ENCODE measurements around the gene ECE1.

The ECE1 gene

GRCh38 chr1:21247892-21248715, 42.2 kb downstream of the ECE1 start:
- TF ChIP-seq NFRKB (IDR thresholded peaks at IDR 0.05): no peak
- TF ChIP-seq ELF4 (IDR thresholded peaks at IDR 0.05): no peak
- TF ChIP-seq FOXA1 (IDR thresholded peaks at IDR 0.05): no peak
- TF ChIP-seq LEF1 (IDR thresholded peaks at IDR 0.05; ENCODE audit: borderline replicate concordance): no peak
- no peak for TF ChIP-seq SUZ12 (IDR thresholded peaks at IDR 0.05)
- no peak for TF ChIP-seq FOXM1 (IDR thresholded peaks at IDR 0.05; ENCODE audit: borderline replicate concordance)
- TF ChIP-seq TARDBP (IDR thresholded peaks at IDR 0.05): no peak
- TF ChIP-seq PKNOX1 (IDR thresholded peaks at IDR 0.05): no peak
- TF ChIP-seq L3MBTL2 (conservative IDR thresholded peaks at IDR 0.05): no peak
- no peak for TF ChIP-seq BHLHE40 (IDR thresholded peaks at IDR 0.05; ENCODE audit: borderline replicate concordance)
- no peak for TF ChIP-seq FOXK2 (IDR thresholded peaks at IDR 0.05)
- TF ChIP-seq SP1 (IDR thresholded peaks at IDR 0.05): no peak
- no peak for TF ChIP-seq HDGF (IDR thresholded peaks at IDR 0.05; ENCODE audit: borderline replicate concordance)
- TF ChIP-seq ZNF384 (IDR thresholded peaks at IDR 0.05): no peak
- POLR2A ChIA-PET: no interaction called here
- DNase-seq (ENCODE audit: extremely low spot score): no peak
- CTCF ChIA-PET: interaction anchor here (1.6 to 3.6 kb wide), 2 partner anchors 22 to 121 kb away, joined by 8 to 14 read pairs; no protein-coding TSS in a partner anchor

GRCh38 chr1:21246905-21247642, 43.2 kb downstream of the ECE1 start:
- CTCF ChIA-PET: interaction anchor here (1.6 to 3.6 kb wide), 2 partner anchors 23 to 122 kb away, joined by 8 to 14 read pairs; no protein-coding TSS in a partner anchor
- DNase-seq (ENCODE audit: extremely low spot score): no peak
- no peak for TF ChIP-seq L3MBTL2 (conservative IDR thresholded peaks at IDR 0.05)
- TF ChIP-seq ZNF384 (IDR thresholded peaks at IDR 0.05): no peak
- no peak for TF ChIP-seq PKNOX1 (IDR thresholded peaks at IDR 0.05)
- TF ChIP-seq FOXA1 (IDR thresholded peaks at IDR 0.05): no peak
- no peak for TF ChIP-seq SUZ12 (IDR thresholded peaks at IDR 0.05)
- no peak for TF ChIP-seq LEF1 (IDR thresholded peaks at IDR 0.05; ENCODE audit: borderline replicate concordance)
- TF ChIP-seq HDGF (IDR thresholded peaks at IDR 0.05; ENCODE audit: borderline replicate concordance): no peak
- TF ChIP-seq TARDBP (IDR thresholded peaks at IDR 0.05): no peak
- TF ChIP-seq ELF4 (IDR thresholded peaks at IDR 0.05): no peak
- TF ChIP-seq ARNT (IDR thresholded peaks at IDR 0.05): no peak
- TF ChIP-seq BHLHE40 (IDR thresholded peaks at IDR 0.05; ENCODE audit: borderline replicate concordance): no peak
- no peak for TF ChIP-seq FOXM1 (IDR thresholded peaks at IDR 0.05; ENCODE audit: borderline replicate concordance)
- no peak for TF ChIP-seq NFRKB (IDR thresholded peaks at IDR 0.05)
- TF ChIP-seq CTBP1 (IDR thresholded peaks at IDR 0.05; ENCODE audit: borderline replicate concordance): no peak
- TF ChIP-seq FOXK2 (IDR thresholded peaks at IDR 0.05): no peak
- no peak for TF ChIP-seq SP1 (IDR thresholded peaks at IDR 0.05)

DNA sequence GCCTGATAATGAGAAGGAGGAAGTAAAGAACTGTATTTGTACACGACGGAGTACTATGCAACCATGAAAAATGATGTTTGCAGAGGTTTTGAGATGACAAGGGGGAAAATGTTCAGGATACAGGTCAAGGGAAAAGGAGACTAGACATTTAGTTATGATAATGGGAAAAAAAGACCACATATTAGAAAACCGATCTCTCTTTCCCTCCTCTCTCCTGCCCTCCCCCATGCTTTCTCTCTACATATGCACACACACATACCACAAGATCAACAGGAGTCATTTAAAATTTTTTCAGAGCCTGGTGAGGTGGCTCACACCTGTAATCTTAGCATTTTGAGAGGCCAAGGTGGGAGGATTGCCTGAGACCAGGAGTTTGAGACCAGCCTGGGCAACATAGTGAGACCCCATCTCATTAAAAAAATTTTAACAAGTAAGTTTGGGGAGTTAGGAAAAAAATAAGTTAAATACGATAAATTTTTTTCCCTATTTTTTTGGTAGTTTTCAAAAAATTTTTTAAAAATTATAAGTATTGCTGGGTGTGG, 44.5 kb downstream of the ECE1 start:
- CTCF ChIA-PET: interaction anchor here (0.8 to 3.6 kb wide), 7 partner anchors 10 to 123 kb away, joined by 3 to 14 read pairs (median 3); no protein-coding TSS in a partner anchor
- POLR2A ChIA-PET: no interaction called here
- no peak for DNase-seq (ENCODE audit: extremely low spot score)
- TF ChIP-seq SP1 (IDR thresholded peaks at IDR 0.05) (no peak), FOXA1 (IDR thresholded peaks at IDR 0.05) (no peak), TARDBP (IDR thresholded peaks at IDR 0.05) (no peak), FOXM1 (IDR thresholded peaks at IDR 0.05; ENCODE audit: borderline replicate concordance) (no peak), ARNT (IDR thresholded peaks at IDR 0.05) (no peak), ZNF384 (IDR thresholded peaks at IDR 0.05) (no peak), NFRKB (IDR thresholded peaks at IDR 0.05) (no peak)

More at GRCh38 chr1:21246905-21247642, 43.2 kb downstream of the ECE1 start:
- POLR2A ChIA-PET: no interaction called here

DNA sequence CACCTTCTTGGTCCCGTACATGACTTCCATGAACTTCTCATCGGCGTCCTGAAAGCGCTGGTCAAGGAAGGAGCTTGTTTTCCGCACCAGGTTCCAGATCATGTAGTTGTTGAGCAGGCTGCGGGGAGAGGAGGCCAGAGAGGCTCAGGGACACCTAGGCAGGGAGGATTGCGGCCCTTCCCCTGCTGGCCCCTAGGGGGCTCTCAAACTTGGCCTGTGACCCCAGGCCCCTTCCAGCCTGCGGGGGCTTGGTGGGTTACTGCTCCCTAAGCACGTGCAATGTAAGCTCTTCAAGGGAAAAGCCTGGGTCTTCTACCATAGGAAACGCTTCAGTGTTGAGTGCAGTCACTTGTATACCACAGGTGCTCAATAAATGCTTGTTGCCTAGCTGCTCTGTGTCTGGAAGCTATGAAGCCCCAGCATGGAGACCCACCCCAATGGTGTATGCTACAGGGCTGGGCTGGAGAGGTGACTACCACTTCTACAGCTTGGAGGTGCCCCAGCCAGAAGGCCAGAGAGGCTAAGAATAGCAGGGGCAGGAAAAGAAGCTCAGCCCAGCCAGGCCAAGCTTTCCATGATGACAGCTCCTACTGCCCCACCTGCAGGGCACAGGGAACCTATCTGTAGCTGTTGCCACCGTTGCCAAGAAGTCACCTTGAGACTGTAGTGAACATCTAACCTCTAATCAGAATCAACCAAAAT, 45.1 kb downstream of the ECE1 start:
- ChIA-PET POLR2A (no interaction called here), CTCF (interaction anchor here (0.8 to 1.5 kb wide), 6 partner anchors 10 to 123 kb away, joined by 3 to 5 read pairs (median 3); no protein-coding TSS in a partner anchor)
- TF ChIP-seq HDGF (IDR thresholded peaks at IDR 0.05; ENCODE audit: borderline replicate concordance) (no peak), SUZ12 (IDR thresholded peaks at IDR 0.05) (no peak), CTBP1 (IDR thresholded peaks at IDR 0.05; ENCODE audit: borderline replicate concordance) (no peak), FOXA1 (IDR thresholded peaks at IDR 0.05) (no peak), PKNOX1 (IDR thresholded peaks at IDR 0.05) (no peak), FOXM1 (IDR thresholded peaks at IDR 0.05; ENCODE audit: borderline replicate concordance) (no peak), ZNF384 (IDR thresholded peaks at IDR 0.05) (no peak), ARNT (IDR thresholded peaks at IDR 0.05) (no peak), NFRKB (IDR thresholded peaks at IDR 0.05) (no peak), FOXK2 (IDR thresholded peaks at IDR 0.05) (no peak)
- DNase-seq (ENCODE audit: extremely low spot score): peak; percentile 47

- ChIA-PET CTCF (interaction anchor here (1.4 kb wide), 1 partner anchor 124 kb away, joined by 5 read pairs; no protein-coding TSS in a partner anchor), POLR2A (no interaction called here)
- no peak for DNase-seq (ENCODE audit: extremely low spot score)
- TF ChIP-seq TARDBP (IDR thresholded peaks at IDR 0.05) (no peak), L3MBTL2 (conservative IDR thresholded peaks at IDR 0.05) (no peak), ZNF384 (IDR thresholded peaks at IDR 0.05) (no peak), CTBP1 (IDR thresholded peaks at IDR 0.05; ENCODE audit: borderline replicate concordance) (no peak), ELF4 (IDR thresholded peaks at IDR 0.05) (no peak), FOXM1 (IDR thresholded peaks at IDR 0.05; ENCODE audit: borderline replicate concordance) (no peak)
Measured at GRCh38 chr1:21244154-21244553, 46.1 kb downstream of the ECE1 start.

All from HEK293T (cell line).